HG02973 (cell line): ENCODE results near the gene RASSF5.
"Not testable (repeated sequence)": the region's sequence is repeated elsewhere in the genome, so short reads cannot be mapped to it uniquely, and the experiment has no call there.

Experiments used
- ATAC-seq: cut with Tn5 transposase; IDR thresholded peaks from one replicate; pipeline ENCODE4 v1.9.1; 2021; ENCODE audit warnings: moderate library complexity; ENCODE audit not compliant: unreplicated experiment

The RASSF5 gene

GRCh38 chr1:206476058-206476457 lies 31.3 kb upstream of the RASSF5 start:
- ATAC-seq = no peak

GRCh38 chr1:206476591-206476990 lies 30.7 kb upstream of the RASSF5 start:
- ATAC-seq = no peak

GRCh38 chr1:206477110-206477509 lies 30.2 kb upstream of the RASSF5 start:
- no peak for ATAC-seq

GRCh38 chr1:206477581-206478380 lies 29.6 kb upstream of the RASSF5 start:
- ATAC-seq = no peak

GRCh38 chr1:206478746-206479145 lies 28.6 kb upstream of the RASSF5 start:
- no peak for ATAC-seq

GRCh38 chr1:206479183-206480125 lies 27.9 kb upstream of the RASSF5 start:
- no peak for ATAC-seq

GRCh38 chr1:206480211-206480610 lies 27.1 kb upstream of the RASSF5 start:
- no peak for ATAC-seq

GRCh38 chr1:206482611-206483010 lies 24.7 kb upstream of the RASSF5 start:
- no peak for ATAC-seq

GRCh38 chr1:206483864-206484263 lies 23.5 kb upstream of the RASSF5 start:
- not testable (repeated sequence) for ATAC-seq

GRCh38 chr1:206484901-206485300 lies 22.4 kb upstream of the RASSF5 start:
- no peak for ATAC-seq

- ATAC-seq = no peak
These were observed 20.1 kb upstream of the RASSF5 start for GRCh38 chr1:206486995-206487788.

- ATAC-seq = no peak
These were observed 19.4 kb upstream of the RASSF5 start for GRCh38 chr1:206487970-206488369.

GRCh38 chr1:206488466-206488865 lies 18.9 kb upstream of the RASSF5 start:
- no peak for ATAC-seq

GRCh38 chr1:206489980-206490770 lies 17.2 kb upstream of the RASSF5 start:
- no peak for ATAC-seq

- no peak for ATAC-seq
These were observed 16.4 kb upstream of the RASSF5 start for GRCh38 chr1:206490771-206491405.

- no peak for ATAC-seq
These were observed 15.7 kb upstream of the RASSF5 start for GRCh38 chr1:206491616-206492015.

GRCh38 chr1:206492589-206492988 lies 14.7 kb upstream of the RASSF5 start:
- no peak for ATAC-seq

- no peak for ATAC-seq
These were observed 14.1 kb upstream of the RASSF5 start for GRCh38 chr1:206493279-206493678.

- no peak for ATAC-seq
These were observed 12.3 kb upstream of the RASSF5 start for GRCh38 chr1:206495011-206495461.
